Neural cell (in vitro differentiated cells): Measurements from ENCODE around the gene CLDN4.

Experiments used
- EP300 ChIP-seq: fragments of 450-650 bp; conservative IDR thresholded peaks from 2 replicates; pipeline ENCODE4 v1.6.1; 2014; ENCODE audit warnings: antibody characterized with exemption, mild to moderate bottlenecking, moderate library complexity; ENCODE audit not compliant: poor library complexity, severe bottlenecking
- EZH2 ChIP-seq: fragments of 200-600, 300-800 bp; shearing (Covaris generic), sonication (generic); IDR thresholded peaks from 2 replicates; pipeline ENCODE4 v1.6.1; 2014; ENCODE audit warnings: antibody characterized with exemption, low read length, borderline replicate concordance, mild to moderate bottlenecking; ENCODE audit not compliant: insufficient read depth, poor library complexity, severe bottlenecking
- POLR2AphosphoS5 ChIP-seq: IDR thresholded peaks from 2 replicates; pipeline ENCODE4 v1.6.1; 2012
- RAD21 ChIP-seq: fragments of 450-650 bp; conservative IDR thresholded peaks from 2 replicates; pipeline ENCODE4 v1.6.1; 2014; ENCODE audit warnings: antibody characterized with exemption, mild to moderate bottlenecking, moderate library complexity
- TF ChIP-seq, protein P1 (sequence below): fragments of 450-650 bp; IDR thresholded peaks from 2 replicates; pipeline ENCODE4 v1.5.1; 2014; ENCODE audit warnings: antibody characterized with exemption, mild to moderate bottlenecking, moderate library complexity; ENCODE audit not compliant: poor library complexity, severe bottlenecking
- TF ChIP-seq, protein P2 (sequence below): IDR thresholded peaks from 2 replicates; pipeline ENCODE4 v1.6.1; 2012; ENCODE audit warnings: borderline replicate concordance

GRCh38 chr7:73879977-73880681 lies 49.3 kb downstream of the CLDN4 start:
- TF ChIP-seq, protein P1, sequence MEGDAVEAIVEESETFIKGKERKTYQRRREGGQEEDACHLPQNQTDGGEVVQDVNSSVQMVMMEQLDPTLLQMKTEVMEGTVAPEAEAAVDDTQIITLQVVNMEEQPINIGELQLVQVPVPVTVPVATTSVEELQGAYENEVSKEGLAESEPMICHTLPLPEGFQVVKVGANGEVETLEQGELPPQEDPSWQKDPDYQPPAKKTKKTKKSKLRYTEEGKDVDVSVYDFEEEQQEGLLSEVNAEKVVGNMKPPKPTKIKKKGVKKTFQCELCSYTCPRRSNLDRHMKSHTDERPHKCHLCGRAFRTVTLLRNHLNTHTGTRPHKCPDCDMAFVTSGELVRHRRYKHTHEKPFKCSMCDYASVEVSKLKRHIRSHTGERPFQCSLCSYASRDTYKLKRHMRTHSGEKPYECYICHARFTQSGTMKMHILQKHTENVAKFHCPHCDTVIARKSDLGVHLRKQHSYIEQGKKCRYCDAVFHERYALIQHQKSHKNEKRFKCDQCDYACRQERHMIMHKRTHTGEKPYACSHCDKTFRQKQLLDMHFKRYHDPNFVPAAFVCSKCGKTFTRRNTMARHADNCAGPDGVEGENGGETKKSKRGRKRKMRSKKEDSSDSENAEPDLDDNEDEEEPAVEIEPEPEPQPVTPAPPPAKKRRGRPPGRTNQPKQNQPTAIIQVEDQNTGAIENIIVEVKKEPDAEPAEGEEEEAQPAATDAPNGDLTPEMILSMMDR: no peak
- TF ChIP-seq EZH2 (no peak), POLR2AphosphoS5 (no peak), RAD21 (no peak), EP300 (no peak)
- TF ChIP-seq, protein P2, sequence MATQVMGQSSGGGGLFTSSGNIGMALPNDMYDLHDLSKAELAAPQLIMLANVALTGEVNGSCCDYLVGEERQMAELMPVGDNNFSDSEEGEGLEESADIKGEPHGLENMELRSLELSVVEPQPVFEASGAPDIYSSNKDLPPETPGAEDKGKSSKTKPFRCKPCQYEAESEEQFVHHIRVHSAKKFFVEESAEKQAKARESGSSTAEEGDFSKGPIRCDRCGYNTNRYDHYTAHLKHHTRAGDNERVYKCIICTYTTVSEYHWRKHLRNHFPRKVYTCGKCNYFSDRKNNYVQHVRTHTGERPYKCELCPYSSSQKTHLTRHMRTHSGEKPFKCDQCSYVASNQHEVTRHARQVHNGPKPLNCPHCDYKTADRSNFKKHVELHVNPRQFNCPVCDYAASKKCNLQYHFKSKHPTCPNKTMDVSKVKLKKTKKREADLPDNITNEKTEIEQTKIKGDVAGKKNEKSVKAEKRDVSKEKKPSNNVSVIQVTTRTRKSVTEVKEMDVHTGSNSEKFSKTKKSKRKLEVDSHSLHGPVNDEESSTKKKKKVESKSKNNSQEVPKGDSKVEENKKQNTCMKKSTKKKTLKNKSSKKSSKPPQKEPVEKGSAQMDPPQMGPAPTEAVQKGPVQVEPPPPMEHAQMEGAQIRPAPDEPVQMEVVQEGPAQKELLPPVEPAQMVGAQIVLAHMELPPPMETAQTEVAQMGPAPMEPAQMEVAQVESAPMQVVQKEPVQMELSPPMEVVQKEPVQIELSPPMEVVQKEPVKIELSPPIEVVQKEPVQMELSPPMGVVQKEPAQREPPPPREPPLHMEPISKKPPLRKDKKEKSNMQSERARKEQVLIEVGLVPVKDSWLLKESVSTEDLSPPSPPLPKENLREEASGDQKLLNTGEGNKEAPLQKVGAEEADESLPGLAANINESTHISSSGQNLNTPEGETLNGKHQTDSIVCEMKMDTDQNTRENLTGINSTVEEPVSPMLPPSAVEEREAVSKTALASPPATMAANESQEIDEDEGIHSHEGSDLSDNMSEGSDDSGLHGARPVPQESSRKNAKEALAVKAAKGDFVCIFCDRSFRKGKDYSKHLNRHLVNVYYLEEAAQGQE: no peak
